M059J (cell line): ENCODE results near the gene CERS6. TPM values are rescaled to one million over a fixed set of nuclear protein-coding genes. Genes with fewer than 3 reads are reported as not detected.
"Not testable (repeated sequence)": the region's sequence is repeated elsewhere in the genome, so short reads cannot be mapped to it uniquely, and the experiment has no call there.

Experiments used
- DNase-seq: peaks from one replicate; pipeline ENCODE4 v3.0.0-alpha.2; 2012; ENCODE audit warnings: low read depth
- total RNA-seq: library from RNA; depleted of rRNA; stranded (reverse); fragments of >200 nt; shearing (Covaris generic); gene quantifications from 2 replicates; pipeline ENCODE4 v1.2.3, GENCODE V29; 2014

The CERS6 gene
- total RNA-seq, 1 experiment from 2014 or later: 22.8 TPM

GRCh38 chr2:168639441-168639898 lies 183.4 kb downstream of the CERS6 start:
- no peak for DNase-seq

GRCh38 chr2:168640039-168640438 lies 184.0 kb downstream of the CERS6 start:
- no peak for DNase-seq

GRCh38 chr2:168641636-168642035 lies 185.6 kb downstream of the CERS6 start:
- no peak for DNase-seq

- DNase-seq: no peak
These were observed 186.8 kb downstream of the CERS6 start for GRCh38 chr2:168642873-168643272.

GRCh38 chr2:168643979-168644378 lies 187.9 kb downstream of the CERS6 start:
- no peak for DNase-seq

- no peak for DNase-seq
These were observed 189.7 kb downstream of the CERS6 start for GRCh38 chr2:168645696-168646338.

GRCh38 chr2:168649105-168649504 lies 193.0 kb downstream of the CERS6 start:
- no peak for DNase-seq

- DNase-seq: no peak
These were observed 193.5 kb downstream of the CERS6 start for GRCh38 chr2:168649562-168649961.

GRCh38 chr2:168650139-168650538 lies 194.1 kb downstream of the CERS6 start:
- no peak for DNase-seq

- DNase-seq: no peak
These were observed 194.7 kb downstream of the CERS6 start for GRCh38 chr2:168650781-168651180.

GRCh38 chr2:168652997-168653921 lies 197.2 kb downstream of the CERS6 start:
- no peak for DNase-seq

- no peak for DNase-seq
These were observed 198.6 kb downstream of the CERS6 start for GRCh38 chr2:168654705-168655104.

GRCh38 chr2:168655207-168655606 lies 199.1 kb downstream of the CERS6 start:
- no peak for DNase-seq

- not testable (repeated sequence) for DNase-seq
These were observed 201.3 kb downstream of the CERS6 start for GRCh38 chr2:168657378-168657777.

- DNase-seq: no peak
These were observed 202.6 kb downstream of the CERS6 start for GRCh38 chr2:168658706-168659105.

GRCh38 chr2:168660870-168661862 lies 205.1 kb downstream of the CERS6 start:
- no peak for DNase-seq

GRCh38 chr2:168661863-168662256 lies 205.8 kb downstream of the CERS6 start:
- no peak for DNase-seq

- no peak for DNase-seq
These were observed 206.7 kb downstream of the CERS6 start for GRCh38 chr2:168662651-168663208.

- peak; percentile 3 for DNase-seq
These were observed 207.9 kb downstream of the CERS6 start for GRCh38 chr2:168663993-168664392.

- DNase-seq: not testable (repeated sequence)
These were observed 208.6 kb downstream of the CERS6 start for GRCh38 chr2:168664715-168665114.

GRCh38 chr2:168666339-168666738 lies 210.3 kb downstream of the CERS6 start:
- DNase-seq: peak; percentile 39
